Measurements from ENCODE around the gene CA4.
A peak's percentile ranks its signal among the peaks of the same experiment; 100 is the strongest.

The CA4 gene

GRCh38 chr17:60134396-60135150 lies 15.2 kb upstream of the CA4 start:
- DNase-seq, result no peak

- peak; percentile 85 for DNase-seq
Observed at GRCh38 chr17:60135151-60135950, 14.4 kb upstream of the CA4 start.

GRCh38 chr17:60135951-60136666 lies 13.7 kb upstream of the CA4 start:
- no peak for DNase-seq

- DNase-seq, result no peak
Observed at GRCh38 chr17:60137731-60138130, 12.0 kb upstream of the CA4 start.

- no peak for DNase-seq
Observed at GRCh38 chr17:60138769-60139437, 10.9 kb upstream of the CA4 start.

- DNase-seq, result peak; percentile 74
Observed at GRCh38 chr17:60139438-60140285, 10.1 kb upstream of the CA4 start.

GRCh38 chr17:60141111-60142018 lies 8.4 kb upstream of the CA4 start:
- no peak for DNase-seq

GRCh38 chr17:60142872-60143499 lies 6.8 kb upstream of the CA4 start:
- DNase-seq, result peak; percentile 82

- DNase-seq, result no peak
Observed at GRCh38 chr17:60145006-60145935, 4.5 kb upstream of the CA4 start.

- no peak for DNase-seq
Observed at GRCh38 chr17:60146206-60146605, 3.6 kb upstream of the CA4 start.

GRCh38 chr17:60147553-60148223 lies 2.1 kb upstream of the CA4 start:
- no peak for DNase-seq

GRCh38 chr17:60148373-60148772 lies 1.4 kb upstream of the CA4 start:
- DNase-seq, result no peak

- no peak for DNase-seq
Observed at GRCh38 chr17:60151355-60151754, 1.6 kb downstream of the CA4 start.

GRCh38 chr17:60153606-60154390 lies 4.0 kb downstream of the CA4 start:
- DNase-seq, result no peak

- DNase-seq, result no peak
Observed at GRCh38 chr17:60154616-60155426, 5.0 kb downstream of the CA4 start.

- DNase-seq, result no peak
Observed at GRCh38 chr17:60155427-60155814, 5.6 kb downstream of the CA4 start.

- no peak for DNase-seq
Observed at GRCh38 chr17:60155815-60156214, 6.0 kb downstream of the CA4 start.

All from stimulated activated CD4-positive, alpha-beta T cell treated with anti-CD3 and anti-CD28 coated beads, Interleukin-4, amount 100 ng/mL, for 1 hour (primary cell).